A549 (cell line): Measurements from ENCODE around the gene NPC1L1.

Source experiments
- CTCF ChIP-seq: fragments of >200 bp; sonication (Bioruptor Twin); formaldehyde crosslinking; IDR thresholded peaks from 3 replicates; pipeline ENCODE4 v1.5.1; 2016
- EHMT2 ChIP-seq: fragments of 200-600 bp; sonication (generic); IDR thresholded peaks from 2 replicates; pipeline ENCODE4 v1.6.1; 2016; ENCODE audit warnings: antibody characterized with exemption, low read depth, mild to moderate bottlenecking, moderate library complexity
- JUN ChIP-seq, 2 experiments: fragments of >200 bp; sonication (Bioruptor Twin); formaldehyde crosslinking; IDR thresholded peaks; 2 replicates in 1 of 2; 3 replicates in 1 of 2; pipeline ENCODE4 v1.6.1; 2016 to 2017
- MAFK ChIP-seq: fragments of 450-650 bp; IDR thresholded peaks from 2 replicates; pipeline ENCODE4 v1.6.1; 2014; ENCODE audit not compliant: partially characterized antibody
- MAX ChIP-seq: IDR thresholded peaks from 2 replicates; pipeline ENCODE4 v1.6.1; 2012
- RARB ChIP-seq: fragments of 250-450 bp; sonication (Bioruptor Pico); IDR thresholded peaks from 2 replicates; pipeline ENCODE4 v1.8.0; 2021; ENCODE audit warnings: mild to moderate bottlenecking, moderate library complexity
- RCOR1 ChIP-seq: fragments of 150-350 bp; IDR thresholded peaks from 2 replicates; pipeline ENCODE4 v1.6.1; 2014; ENCODE audit warnings: antibody characterized with exemption, low read length, low read depth
- REST ChIP-seq: fragments of 200-600 bp; sonication (generic); IDR thresholded peaks from 2 replicates; pipeline ENCODE4 v1.6.1; 2016; ENCODE audit warnings: antibody characterized with exemption, mild to moderate bottlenecking, moderate library complexity
- RNF2 ChIP-seq: fragments of 200-600 bp; sonication (generic); IDR thresholded peaks from 2 replicates; pipeline ENCODE4 v1.6.1; 2016; ENCODE audit warnings: low read depth, mild to moderate bottlenecking, antibody characterized with exemption, moderate library complexity, borderline replicate concordance
- SMC3 ChIP-seq: fragments of >200 bp; sonication (Bioruptor Twin); formaldehyde crosslinking; IDR thresholded peaks from 3 replicates; pipeline ENCODE4 v1.6.1; 2018; ENCODE audit warnings: inconsistent platforms

- no peak for TF ChIP-seq JUN (IDR thresholded peaks at IDR 0.05)
- TF ChIP-seq MAFK = no peak
- no peak for TF ChIP-seq SMC3
- TF ChIP-seq CTCF = no peak
- TF ChIP-seq RARB (CRISPR knock-in tag) = no peak
- TF ChIP-seq REST = no peak
- TF ChIP-seq MAX = no peak
- TF ChIP-seq RNF2 = no peak
- no peak for TF ChIP-seq EHMT2
- no peak for TF ChIP-seq RCOR1
These were observed 64.8 kb downstream of the NPC1L1 start for GRCh38 chr7:44476313-44476712.
